ENCODE data around the gene RASAL2. TPM values are rescaled to one million over a fixed set of nuclear protein-coding genes. Genes with fewer than 3 reads are reported as not detected.
"Not testable (repeated sequence)": the region's sequence is repeated elsewhere in the genome, so short reads cannot be mapped to it uniquely, and the experiment has no call there.

Gene RASAL2
- polyA plus RNA-seq, 6 donors from 2014 or later: 0.11 to 2.1 (median 0.55) TPM

DNA sequence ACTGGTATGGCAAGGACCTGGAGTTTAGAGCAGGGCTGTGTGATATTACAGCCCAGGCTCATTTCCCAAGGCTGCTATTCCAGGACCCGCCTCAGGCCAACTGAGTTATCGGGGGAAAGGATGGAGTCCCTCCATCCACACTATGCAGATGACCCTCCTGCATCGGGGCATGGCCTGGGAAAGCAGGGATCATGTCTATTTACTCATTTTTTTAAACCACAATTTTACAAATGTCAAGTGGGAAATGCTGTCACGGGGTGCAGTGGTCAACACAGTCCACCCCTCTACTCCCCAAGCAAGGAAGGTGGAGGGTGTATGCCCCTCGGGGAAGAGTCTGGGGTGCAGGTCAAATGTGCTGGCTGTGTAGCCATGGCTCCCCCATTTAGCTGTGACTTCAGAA lies 409.0 kb downstream of the RASAL2 start:
- Mint-ChIP-seq H3K4me3 (no peak overlapping the region), H3K27ac (no peak overlapping the region), H3K9me3 (no peaks in the 10 kb centered on the region), H3K27me3 (peaks cover 0 to 10% (median 0%) of the 10 kb centered on the region in 3 donors), H3K4me1 (peaks cover 0 to 2% (median 0%) of the 10 kb centered on the region in 3 donors), H3K36me3 (no peaks in the 10 kb centered on the region)
- ATAC-seq (ENCODE audit: low read depth in 2 of 2) (no peak), DNase-seq (no peak)

DNA sequence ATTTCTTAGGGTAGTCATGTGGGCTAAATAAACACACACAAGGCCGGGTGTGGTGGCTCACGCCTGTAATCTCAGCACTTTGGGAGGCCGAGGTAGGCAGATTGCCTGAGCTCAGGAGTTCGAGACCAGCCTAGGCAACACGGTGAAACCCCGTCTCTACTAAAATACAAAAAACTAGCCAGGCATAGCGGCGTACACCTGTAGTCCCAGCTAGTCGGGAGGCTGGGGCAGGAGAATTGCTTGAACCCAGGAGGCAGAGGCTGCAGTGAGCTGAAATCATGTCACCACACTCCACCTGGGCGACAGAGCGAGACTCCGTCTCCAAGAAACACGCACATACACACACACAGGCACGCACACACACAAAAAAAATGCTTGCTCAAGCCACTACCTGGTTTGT lies 409.4 kb downstream of the RASAL2 start:
- H3K9me3 Mint-ChIP-seq; H3K4me3 Mint-ChIP-seq; H3K27me3 Mint-ChIP-seq; H3K36me3 Mint-ChIP-seq; H3K4me1 Mint-ChIP-seq; H3K27ac Mint-ChIP-seq; DNase-seq; ATAC-seq (ENCODE audit: low read depth in 2 of 2): not testable (repeated sequence)

DNA sequence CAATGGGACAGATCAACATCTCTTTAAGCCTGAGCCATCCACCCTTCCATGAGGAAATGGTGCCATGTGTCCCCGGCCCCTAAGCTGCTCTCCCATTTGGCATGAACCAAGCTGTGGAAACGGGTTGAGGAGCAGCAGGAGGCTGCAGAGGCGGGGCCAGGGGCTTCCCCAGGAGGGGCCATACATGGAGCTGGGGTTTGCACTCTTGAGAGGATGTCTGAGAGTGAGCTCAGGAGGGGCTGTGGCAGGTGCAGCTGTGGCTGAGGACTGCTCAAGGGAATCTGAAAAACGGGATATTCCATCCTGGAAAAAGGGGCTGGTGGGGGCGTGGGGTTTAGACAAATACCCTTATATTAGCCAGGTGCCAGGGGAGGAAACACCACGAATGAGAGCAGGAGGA lies 409.9 kb downstream of the RASAL2 start:
- peaks cover 0 to 2% (median 0%) of the 10 kb centered on the region in 3 donors for H3K4me1 Mint-ChIP-seq
- DNase-seq (no peak), ATAC-seq (ENCODE audit: low read depth in 2 of 2) (no peak)
- H3K27ac Mint-ChIP-seq: no peak overlapping the region
- no peaks in the 10 kb centered on the region for H3K9me3 Mint-ChIP-seq
- H3K4me3 Mint-ChIP-seq: no peak overlapping the region
- peaks cover 0 to 10% (median 0%) of the 10 kb centered on the region in 3 donors for H3K27me3 Mint-ChIP-seq
- H3K36me3 Mint-ChIP-seq: no peaks in the 10 kb centered on the region

DNA sequence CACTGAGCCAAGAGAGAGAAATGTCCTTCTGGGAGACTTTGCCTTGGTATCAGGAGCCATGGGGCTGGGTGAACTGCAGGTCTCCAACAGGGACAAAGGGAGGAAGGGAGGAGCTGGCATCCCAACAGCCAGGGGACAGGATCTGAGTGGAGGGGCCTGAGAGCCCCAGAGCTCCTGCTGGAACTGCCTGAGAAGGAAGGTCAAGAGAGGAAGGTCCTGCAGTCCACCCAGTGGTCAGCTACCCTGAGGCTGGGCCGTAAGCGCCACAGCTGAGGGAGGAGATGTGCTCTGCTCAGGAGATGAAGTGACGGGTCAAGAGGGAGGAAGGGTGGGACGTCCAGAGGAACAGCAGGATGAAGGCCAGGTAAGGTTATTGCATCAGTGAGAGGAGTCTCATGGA lies 410.4 kb downstream of the RASAL2 start:
- H3K4me3 Mint-ChIP-seq: no peak overlapping the region
- DNase-seq (no peak), ATAC-seq (ENCODE audit: low read depth in 2 of 2) (no peak)
- H3K27ac Mint-ChIP-seq: no peak overlapping the region
- H3K36me3 Mint-ChIP-seq: no peaks in the 10 kb centered on the region
- H3K27me3 Mint-ChIP-seq: peaks cover 0 to 10% (median 0%) of the 10 kb centered on the region in 3 donors
- peaks cover 0 to 2% (median 0%) of the 10 kb centered on the region in 3 donors for H3K4me1 Mint-ChIP-seq
- no peaks in the 10 kb centered on the region for H3K9me3 Mint-ChIP-seq

DNA sequence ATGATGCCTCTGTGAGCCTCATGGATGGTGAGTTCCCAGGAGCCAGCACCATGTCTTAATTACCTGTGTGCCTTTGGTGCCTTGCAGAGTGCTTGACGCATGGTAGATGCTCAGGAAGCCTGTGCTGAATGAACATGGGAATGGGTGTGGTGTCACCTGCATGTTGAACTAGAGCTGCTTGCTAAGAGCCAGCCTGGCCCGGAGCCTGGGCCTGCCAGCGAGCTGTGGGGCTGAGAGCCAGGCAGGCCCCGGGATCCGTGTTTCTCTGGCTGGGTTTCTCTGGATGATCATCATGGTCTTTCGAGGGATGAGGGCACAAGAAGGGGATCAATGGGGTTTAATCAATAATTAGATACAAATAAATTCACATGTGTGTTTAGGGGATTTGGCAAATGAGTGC lies 412.3 kb downstream of the RASAL2 start:
- H3K9me3 Mint-ChIP-seq: no peaks in the 10 kb centered on the region

GRCh38 chr1:178506669-178507068 lies 412.8 kb downstream of the RASAL2 start:
- Mint-ChIP-seq H3K4me3 (no peak overlapping the region), H3K27ac (no peak overlapping the region), H3K27me3 (peaks cover 0 to 10% (median 0%) of the 10 kb centered on the region in 3 donors), H3K36me3 (no peaks in the 10 kb centered on the region), H3K4me1 (peaks cover 0 to under 1% (median 0%) of the 10 kb centered on the region in 3 donors), H3K9me3 (no peaks in the 10 kb centered on the region)
- DNase-seq: no peak
- no peak for ATAC-seq (ENCODE audit: low read depth in 2 of 2)

More for the DNA sequence above, 412.3 kb downstream of the RASAL2 start:
- ATAC-seq (ENCODE audit: low read depth in 2 of 2): no peak
- DNase-seq: no peak
- Mint-ChIP-seq H3K4me1 (peaks cover 0 to 2% (median 0%) of the 10 kb centered on the region in 3 donors), H3K36me3 (no peaks in the 10 kb centered on the region), H3K27ac (peak overlapping the region in 1 of 6 donors; percentile 56), H3K4me3 (no peak overlapping the region), H3K27me3 (peaks cover 0 to 10% (median 0%) of the 10 kb centered on the region in 3 donors)

DNA sequence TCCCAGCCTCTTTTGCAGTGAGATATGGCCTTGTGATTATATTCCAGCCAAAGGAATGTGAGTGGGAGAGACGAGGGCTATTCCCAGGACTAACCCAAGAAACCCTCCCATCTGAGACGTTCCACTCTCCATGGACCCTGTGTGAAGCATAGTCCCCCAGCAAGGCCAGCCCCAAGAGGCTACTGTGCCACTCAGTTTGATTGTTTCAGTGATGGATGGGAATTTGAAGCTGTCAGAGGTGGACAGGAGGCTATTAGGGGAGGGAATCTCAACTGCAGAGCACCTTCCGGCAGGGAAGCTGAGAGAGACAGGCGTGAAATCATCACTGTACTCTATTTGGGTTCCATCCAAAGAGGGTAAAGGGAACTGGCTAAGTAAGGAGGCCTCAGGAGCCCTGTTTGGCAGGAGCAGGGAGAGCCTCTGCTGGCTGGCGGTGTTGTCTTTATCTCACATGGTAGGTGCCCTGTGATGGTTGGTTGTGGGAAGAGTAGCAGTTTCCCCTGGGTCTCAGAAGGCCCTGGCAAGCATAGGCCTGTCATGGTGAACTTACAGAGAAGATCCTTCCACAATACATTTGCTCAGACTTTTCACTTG lies 415.6 kb downstream of the RASAL2 start:
- peaks cover 0 to 3% (median 0%) of the 10 kb centered on the region in 3 donors for H3K4me1 Mint-ChIP-seq
- H3K27ac Mint-ChIP-seq: no peak overlapping the region
- H3K4me3 Mint-ChIP-seq: no peak overlapping the region
- peaks cover 0 to 5% (median 0%) of the 10 kb centered on the region in 3 donors for H3K27me3 Mint-ChIP-seq
- no peaks in the 10 kb centered on the region for H3K9me3 Mint-ChIP-seq
- H3K36me3 Mint-ChIP-seq: no peaks in the 10 kb centered on the region
- no peak for DNase-seq
- ATAC-seq (ENCODE audit: low read depth in 2 of 2): no peak

- peaks cover 0 to 5% (median 0%) of the 10 kb centered on the region in 3 donors for H3K27me3 Mint-ChIP-seq
- H3K36me3 Mint-ChIP-seq: no peaks in the 10 kb centered on the region
- H3K4me1 Mint-ChIP-seq: peaks cover 0 to 3% (median 0%) of the 10 kb centered on the region in 3 donors
- no peak for ATAC-seq (ENCODE audit: low read depth in 2 of 2)
- no peak for DNase-seq
- no peak overlapping the region for H3K4me3 Mint-ChIP-seq
- H3K27ac Mint-ChIP-seq: no peak overlapping the region
- no peaks in the 10 kb centered on the region for H3K9me3 Mint-ChIP-seq
Measured at GRCh38 chr1:178510155-178510554, 416.3 kb downstream of the RASAL2 start.

DNA sequence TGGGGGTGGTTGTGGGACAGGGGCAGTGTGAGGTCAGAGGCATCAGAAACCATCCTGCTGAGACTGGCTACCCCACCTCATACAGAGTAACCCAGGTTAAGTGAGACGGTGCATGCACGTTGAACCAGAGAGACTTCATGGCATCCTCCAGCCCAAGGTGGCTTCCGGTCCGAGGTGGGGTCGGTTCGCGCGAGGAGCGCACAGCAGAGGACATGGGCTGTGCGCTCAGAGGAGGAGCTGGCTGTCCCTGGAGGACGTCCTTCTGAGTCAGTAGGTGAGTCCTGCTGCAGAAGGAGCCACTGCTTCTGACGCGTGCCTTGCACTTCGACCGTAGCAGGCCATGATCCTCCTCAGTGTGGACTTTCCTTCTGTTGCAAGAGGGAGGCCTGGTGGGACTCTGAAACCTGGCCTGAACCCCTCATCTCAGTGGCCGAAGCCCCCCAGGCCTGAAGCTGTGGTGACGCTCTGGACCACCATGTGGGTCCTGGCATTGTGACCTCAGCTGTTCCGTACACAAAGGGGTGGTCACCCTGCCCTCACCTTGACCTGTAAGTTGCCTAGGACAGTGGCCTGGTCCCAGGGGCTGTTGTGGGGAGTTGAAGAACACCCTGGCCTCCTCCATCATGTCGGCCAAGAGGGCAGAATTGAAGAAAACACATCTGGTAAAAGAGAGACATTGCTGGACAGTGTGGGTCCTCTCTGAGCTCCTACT lies 418.8 kb downstream of the RASAL2 start, which contains the start of gene TEX35:
TSS of gene TEX35 (plus strand) at position 544 of the 712 bp plus-strand sequence. CDS start at position 624, 80 bp downstream.
- Mint-ChIP-seq H3K4me1 (peaks cover 0 to 3% (median 0%) of the 10 kb centered on the region in 3 donors), H3K27ac (no peak within 1 kb of the TSS), H3K36me3 (no peaks in the 10 kb centered on the region), H3K27me3 (peaks cover 0 to 11% (median 0%) of the 10 kb centered on the region in 3 donors), H3K9me3 (no peaks in the 10 kb centered on the region), H3K4me3 (peak within 1 kb of the TSS in 1 of 8 donors; percentile 20)
- DNase-seq: no peak
- no peak for ATAC-seq (ENCODE audit: low read depth in 2 of 2)

DNA sequence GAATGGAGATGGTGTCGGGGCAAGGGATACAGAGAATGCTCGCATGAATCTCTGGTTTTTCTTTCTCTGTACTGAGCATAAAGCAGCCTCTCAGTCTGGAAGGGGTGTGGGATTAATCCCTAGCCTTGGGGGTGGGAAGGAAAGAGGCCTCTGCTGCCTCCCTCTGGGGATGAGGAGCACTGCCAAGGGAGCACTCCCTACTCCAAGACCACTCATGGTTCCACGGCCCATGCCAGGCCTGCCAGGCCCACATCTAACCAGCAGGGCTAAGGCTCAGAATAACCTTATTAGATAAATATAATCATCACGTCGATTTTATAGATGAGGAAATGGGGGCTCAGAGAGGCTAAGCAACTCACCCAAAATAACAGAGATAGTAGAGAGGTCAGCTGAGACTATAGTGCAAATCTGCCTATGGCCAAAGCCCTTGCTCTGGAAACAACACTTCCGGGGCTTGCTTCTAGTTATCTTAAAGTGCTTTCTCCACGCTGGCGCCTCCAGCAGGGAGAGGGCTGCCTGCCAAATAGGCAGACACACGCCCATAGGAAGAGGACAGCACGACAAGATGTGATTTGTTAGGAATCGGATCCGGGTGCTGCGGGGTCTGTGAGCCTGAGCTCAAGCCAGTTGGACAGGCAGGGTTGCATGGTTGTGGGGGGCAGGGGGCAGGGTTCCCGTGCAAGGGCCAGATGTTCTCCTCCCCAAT lies 419.5 kb downstream of the RASAL2 start:
- Mint-ChIP-seq H3K9me3 (no peaks in the 10 kb centered on the region), H3K4me3 (peak overlapping the region in 1 of 8 donors; percentile 20), H3K36me3 (no peaks in the 10 kb centered on the region), H3K27me3 (peaks cover 0 to 11% (median 0%) of the 10 kb centered on the region in 3 donors), H3K4me1 (peaks cover 0 to 3% (median 0%) of the 10 kb centered on the region in 3 donors), H3K27ac (no peak overlapping the region)
- no peak for DNase-seq
- ATAC-seq (ENCODE audit: low read depth in 2 of 2): no peak

GRCh38 chr1:178516110-178516509 lies 422.2 kb downstream of the RASAL2 start:
- no peaks in the 10 kb centered on the region for H3K36me3 Mint-ChIP-seq
- peaks cover 0 to 11% (median 0%) of the 10 kb centered on the region in 3 donors for H3K27me3 Mint-ChIP-seq
- no peak overlapping the region for H3K4me3 Mint-ChIP-seq
- DNase-seq (no peak), ATAC-seq (ENCODE audit: low read depth in 2 of 2) (no peak)
- H3K9me3 Mint-ChIP-seq: no peaks in the 10 kb centered on the region
- H3K27ac Mint-ChIP-seq: no peak overlapping the region
- peaks cover 0 to 3% (median 0%) of the 10 kb centered on the region in 3 donors for H3K4me1 Mint-ChIP-seq

DNA sequence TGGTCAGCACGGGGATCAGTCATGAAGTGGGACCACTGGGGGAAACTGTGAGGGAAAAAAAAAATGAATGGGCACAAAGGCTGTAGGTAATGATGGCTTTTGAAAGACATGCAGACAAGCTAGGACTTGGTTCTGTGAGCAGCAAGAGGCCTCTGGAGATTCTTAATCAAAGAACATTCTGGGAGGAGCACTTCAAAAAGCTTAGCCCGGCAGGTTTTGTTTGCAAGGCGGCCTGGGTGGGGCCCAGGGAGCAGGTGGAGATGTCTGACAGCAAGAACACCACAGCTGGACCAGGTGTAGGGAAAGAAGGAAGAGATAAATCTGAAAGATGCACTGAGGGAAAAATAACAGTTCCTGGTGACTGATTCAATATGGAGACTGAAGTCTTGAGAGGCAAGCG lies 425.0 kb downstream of the RASAL2 start:
- Mint-ChIP-seq H3K9me3 (no peaks in the 10 kb centered on the region), H3K36me3 (no peaks in the 10 kb centered on the region), H3K27ac (no peak overlapping the region), H3K27me3 (peaks cover 0 to 6% (median 0%) of the 10 kb centered on the region in 3 donors), H3K4me1 (no peaks in the 10 kb centered on the region), H3K4me3 (no peak overlapping the region)
- no peak for ATAC-seq (ENCODE audit: low read depth in 2 of 2)
- DNase-seq: no peak

DNA sequence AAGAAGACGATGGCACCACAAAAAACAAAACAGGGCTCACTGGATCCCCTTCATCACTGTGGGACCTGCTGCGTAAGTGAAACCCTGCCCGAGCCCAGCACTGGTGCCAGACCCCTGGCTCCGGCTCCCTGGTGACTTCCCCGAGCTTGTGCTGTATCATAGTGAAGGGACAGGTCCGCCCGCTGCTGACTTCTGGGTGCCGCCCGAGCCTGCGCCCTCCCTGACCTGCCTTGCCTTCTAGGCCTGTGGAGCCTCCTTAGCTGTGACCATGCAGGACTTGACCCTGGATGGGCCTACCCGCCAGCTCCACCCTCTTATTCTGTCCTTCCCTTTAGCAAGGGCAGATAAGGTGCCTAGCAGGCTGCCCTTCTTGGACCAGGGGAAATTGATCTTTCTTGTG lies 426.9 kb downstream of the RASAL2 start:
- Mint-ChIP-seq H3K4me1 (no peaks in the 10 kb centered on the region), H3K27ac (no peak overlapping the region), H3K36me3 (no peaks in the 10 kb centered on the region), H3K27me3 (peaks cover 0 to 2% (median 0%) of the 10 kb centered on the region in 3 donors), H3K9me3 (peaks cover 0 to 3% (median 0%) of the 10 kb centered on the region in 7 donors), H3K4me3 (no peak overlapping the region)
- ATAC-seq (ENCODE audit: low read depth in 2 of 2): no peak
- no peak for DNase-seq
